ACC112 (cell line): ENCODE data around the gene DNAJB8.

ENCODE experiments used
- H2AFZ ChIP-seq: fragments of 200-600 bp; sonication (generic); one replicate; pipeline ENCODE4 v1.6.0; 2017; ENCODE audit warnings: antibody characterized with exemption, low read length; ENCODE audit not compliant: unreplicated experiment
- H3K27ac ChIP-seq: fragments of 200-600 bp; sonication (generic); 2 replicates; pipeline ENCODE4 v1.5.1; 2014; ENCODE audit warnings: low read depth, mild to moderate bottlenecking, antibody characterized with exemption, low read length, moderate library complexity
- H3K27me3 ChIP-seq: fragments of 200-600 bp; sonication (generic); 2 replicates; pipeline ENCODE4 v1.6.1; 2014; ENCODE audit warnings: mild to moderate bottlenecking, antibody characterized with exemption, low read length, moderate library complexity, mixed read lengths; ENCODE audit not compliant: insufficient read depth
- H3K36me3 ChIP-seq: fragments of 200-600 bp; sonication (generic); 2 replicates; pipeline ENCODE4 v1.6.1; 2016; ENCODE audit warnings: mild to moderate bottlenecking, antibody characterized with exemption, low read length, moderate library complexity, mixed read lengths; ENCODE audit not compliant: insufficient read depth
- H3K4me1 ChIP-seq: fragments of 200-600 bp; sonication (generic); one replicate; pipeline ENCODE4 v1.6.1; 2016; ENCODE audit warnings: low read length, mixed read lengths; ENCODE audit not compliant: insufficient read depth, unreplicated experiment, control insufficient read depth
- H3K4me3 ChIP-seq: fragments of 200-600 bp; sonication (generic); 2 replicates; pipeline ENCODE4 v1.5.1; 2014; ENCODE audit warnings: mild to moderate bottlenecking, low read depth, low read length
- H3K79me2 ChIP-seq: fragments of 200-600 bp; sonication (generic); one replicate; pipeline ENCODE4 v1.6.0; 2016; ENCODE audit warnings: low read length; ENCODE audit not compliant: control insufficient read depth, unreplicated experiment, insufficient read depth

The DNAJB8 gene

DNA sequence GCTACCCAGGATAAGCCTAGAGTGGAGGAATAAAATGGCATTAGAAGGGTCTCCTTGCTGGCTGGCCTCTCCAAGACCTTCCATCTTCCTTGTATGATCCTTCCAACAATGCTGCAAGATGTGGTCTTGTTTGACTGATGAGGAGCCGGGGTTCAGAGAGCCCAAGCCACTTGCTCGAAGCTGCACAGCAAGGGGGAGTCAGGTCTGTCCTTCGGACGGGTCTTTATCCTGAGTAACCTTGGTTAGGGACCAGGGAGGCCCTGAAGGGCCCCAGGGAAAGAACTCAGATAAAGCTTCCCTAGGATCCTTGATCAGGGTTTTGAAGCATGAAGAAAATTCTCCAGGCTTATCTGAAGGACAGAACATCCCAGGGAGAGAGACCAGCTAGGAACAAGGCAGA, 7.0 kb upstream of the DNAJB8 start:
- Histone ChIP-seq H2AFZ (no peak overlapping the region), H3K36me3 (no peaks in the 10 kb centered on the region), H3K4me1 (no peaks in the 10 kb centered on the region), H3K27me3 (peaks cover 46% of the 10 kb centered on the region), H3K4me3 (no peak overlapping the region), H3K27ac (no peak overlapping the region), H3K79me2 (no peaks in the 10 kb centered on the region)

DNA sequence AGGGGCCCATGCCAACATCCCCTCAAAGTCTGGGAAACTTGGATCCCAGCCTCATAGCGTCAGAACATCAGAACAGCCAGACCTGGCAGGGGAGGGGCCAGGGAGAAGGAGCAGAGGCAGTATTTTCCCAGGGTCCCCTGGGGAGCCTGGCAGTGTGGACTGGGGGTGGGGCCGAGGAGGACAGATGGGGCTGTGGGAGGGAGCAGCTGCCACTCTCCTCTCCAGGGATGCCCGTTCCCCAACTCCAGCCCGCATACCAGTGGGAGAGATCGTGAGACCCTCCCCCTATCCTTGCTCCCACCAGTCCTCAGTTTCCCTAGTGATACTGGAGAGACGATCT, 6.5 kb upstream of the DNAJB8 start:
- Histone ChIP-seq H3K4me3 (no peak overlapping the region), H3K27ac (no peak overlapping the region), H3K27me3 (peaks cover 51% of the 10 kb centered on the region), H3K36me3 (no peaks in the 10 kb centered on the region), H2AFZ (no peak overlapping the region), H3K79me2 (no peaks in the 10 kb centered on the region), H3K4me1 (no peaks in the 10 kb centered on the region)

DNA sequence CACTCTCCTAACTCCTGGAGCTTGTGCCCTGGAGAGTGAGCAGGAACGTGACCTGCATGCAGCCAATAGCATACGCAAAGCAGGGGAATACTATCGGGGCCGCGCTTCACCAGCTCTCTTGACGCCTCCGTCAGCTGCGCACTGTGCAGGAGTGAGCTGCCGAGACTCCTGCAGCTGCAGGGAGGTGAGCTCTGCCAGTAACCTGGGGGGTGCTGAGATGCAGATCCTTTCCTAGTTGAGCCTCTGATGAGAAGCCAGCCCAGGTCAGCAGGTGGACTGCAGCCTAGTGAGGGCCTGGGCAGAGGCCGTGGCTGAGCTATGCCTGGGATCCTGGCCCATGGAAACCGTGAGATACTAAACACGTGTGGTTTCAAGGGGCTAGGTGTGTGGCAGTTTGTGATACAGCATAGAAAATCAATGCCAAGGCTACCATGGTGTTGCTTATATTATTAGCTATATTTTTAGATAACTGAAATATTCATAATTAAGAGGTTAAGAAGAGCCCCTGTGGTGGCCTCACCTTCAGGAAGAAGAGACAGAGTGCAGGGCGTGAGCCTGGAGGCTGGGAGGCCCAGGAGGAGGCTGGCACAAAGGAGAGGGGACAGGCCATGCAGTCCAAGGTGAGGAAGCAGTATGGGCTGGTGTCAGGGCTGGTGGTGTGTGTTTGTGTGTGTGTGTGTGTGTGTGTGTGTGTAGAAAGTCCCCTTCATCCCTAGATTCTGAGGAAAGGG, 5.9 kb upstream of the DNAJB8 start:
- Histone ChIP-seq H3K36me3 (no peaks in the 10 kb centered on the region), H3K4me3 (no peak overlapping the region), H3K27ac (no peak overlapping the region), H3K79me2 (no peaks in the 10 kb centered on the region), H2AFZ (no peak overlapping the region), H3K4me1 (no peaks in the 10 kb centered on the region), H3K27me3 (peaks cover 53% of the 10 kb centered on the region)

DNA sequence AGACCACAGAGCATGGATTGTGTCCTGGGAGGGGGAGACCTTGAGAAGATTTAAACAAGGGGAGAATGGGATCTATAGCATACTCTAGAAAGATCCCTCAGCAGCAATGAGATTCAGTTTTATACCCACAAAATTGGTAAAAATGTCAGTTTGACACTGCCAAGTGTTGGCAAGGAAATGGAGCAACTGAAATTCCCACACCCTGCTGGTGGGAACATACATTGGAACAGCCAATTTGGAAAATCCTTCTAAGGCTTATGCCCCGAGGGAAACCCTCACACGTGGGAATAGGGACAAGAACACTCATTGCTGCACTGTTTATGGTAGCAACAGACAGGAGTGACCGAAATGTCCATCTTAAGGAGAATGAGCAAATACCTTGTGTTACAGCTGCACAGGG, 5.0 kb upstream of the DNAJB8 start:
- peaks cover 58% of the 10 kb centered on the region for H3K27me3 ChIP-seq
- H3K4me3 ChIP-seq, result no peak overlapping the region
- no peak overlapping the region for H2AFZ ChIP-seq
- no peak overlapping the region for H3K27ac ChIP-seq
- no peaks in the 10 kb centered on the region for H3K79me2 ChIP-seq
- H3K4me1 ChIP-seq, result no peaks in the 10 kb centered on the region
- no peaks in the 10 kb centered on the region for H3K36me3 ChIP-seq

DNA sequence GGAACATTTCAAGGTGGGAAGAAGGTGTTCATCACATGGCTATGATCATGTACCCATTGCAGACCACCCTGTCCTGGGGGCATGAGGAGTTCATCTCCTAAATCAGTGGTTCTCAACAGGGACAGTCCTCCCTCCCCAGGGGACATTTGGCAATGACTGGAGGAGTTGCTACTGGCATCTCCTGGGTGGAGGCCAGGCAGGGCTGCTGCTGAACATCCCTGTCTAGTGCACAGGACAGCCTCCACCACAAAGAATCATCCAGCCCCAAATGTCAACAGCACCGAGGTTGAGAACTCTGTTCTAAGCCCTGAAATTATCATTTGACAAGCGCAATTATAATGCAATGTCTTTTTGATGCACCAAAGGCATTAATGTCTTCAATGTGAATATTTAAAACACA, 4.4 kb upstream of the DNAJB8 start:
- no peaks in the 10 kb centered on the region for H3K79me2 ChIP-seq
- no peaks in the 10 kb centered on the region for H3K4me1 ChIP-seq
- H3K27me3 ChIP-seq, result peaks cover 64% of the 10 kb centered on the region
- no peak overlapping the region for H2AFZ ChIP-seq
- no peak overlapping the region for H3K27ac ChIP-seq
- H3K36me3 ChIP-seq, result no peaks in the 10 kb centered on the region
- H3K4me3 ChIP-seq, result no peak overlapping the region

DNA sequence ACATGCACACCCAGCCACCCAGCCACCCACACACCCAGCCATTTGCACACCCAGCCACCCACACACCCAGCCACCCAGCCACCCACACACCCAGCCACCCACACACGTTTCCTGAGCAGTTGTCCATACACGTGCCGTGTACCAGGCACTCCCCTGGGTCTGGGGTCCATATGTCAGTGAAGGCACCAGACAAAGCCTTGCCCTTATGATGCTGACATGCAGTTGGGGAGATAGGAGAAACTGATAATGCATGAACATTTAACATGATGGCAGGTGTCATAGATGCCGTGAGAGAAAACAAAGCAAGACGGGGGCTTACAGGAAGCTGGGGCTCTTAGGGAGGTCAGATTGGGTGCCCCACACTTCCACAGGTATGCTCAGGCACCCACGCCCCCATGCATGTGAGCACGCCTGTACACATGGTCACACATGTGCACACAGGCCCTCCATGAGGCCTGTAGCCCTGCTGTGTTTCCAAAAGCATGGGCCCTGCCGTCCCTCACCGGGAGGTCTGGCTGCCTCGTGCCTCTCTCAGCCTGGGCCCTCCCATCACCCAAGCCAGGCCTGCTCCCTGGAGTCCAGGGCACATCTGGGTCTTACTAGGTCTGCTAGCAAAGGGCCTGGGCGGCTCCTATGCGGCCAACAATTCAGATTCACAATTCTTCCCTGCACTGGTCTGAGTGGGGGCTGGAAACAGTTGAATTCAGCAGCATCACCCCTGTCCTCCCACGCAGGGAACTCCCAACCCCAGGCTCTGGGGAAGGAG, 3.6 kb upstream of the DNAJB8 start:
- Histone ChIP-seq H3K36me3 (no peaks in the 10 kb centered on the region), H3K27ac (no peak overlapping the region), H3K79me2 (no peaks in the 10 kb centered on the region), H2AFZ (no peak overlapping the region), H3K4me3 (no peak overlapping the region), H3K27me3 (peaks cover 72% of the 10 kb centered on the region), H3K4me1 (no peaks in the 10 kb centered on the region)

DNA sequence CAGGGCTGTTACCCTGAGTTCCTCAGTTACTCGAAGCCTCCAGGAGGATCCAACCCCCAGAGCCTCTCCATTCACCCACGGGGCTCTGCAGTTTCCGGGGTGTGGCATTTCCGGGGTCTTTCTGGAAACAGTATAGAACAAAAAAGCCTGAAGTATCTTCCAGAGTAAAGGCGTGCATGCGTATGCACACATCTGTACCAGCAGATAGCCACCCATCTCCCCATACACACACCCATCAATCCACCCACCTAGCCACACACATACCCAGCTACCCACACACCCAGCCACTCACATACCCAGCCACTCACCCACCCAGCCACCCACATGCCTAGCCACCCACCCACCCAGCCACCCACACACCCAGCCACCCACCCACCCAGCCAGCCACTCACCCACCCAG, 2.9 kb upstream of the DNAJB8 start:
- Histone ChIP-seq H2AFZ (no peak overlapping the region), H3K27ac (no peak overlapping the region), H3K36me3 (no peaks in the 10 kb centered on the region)

DNA sequence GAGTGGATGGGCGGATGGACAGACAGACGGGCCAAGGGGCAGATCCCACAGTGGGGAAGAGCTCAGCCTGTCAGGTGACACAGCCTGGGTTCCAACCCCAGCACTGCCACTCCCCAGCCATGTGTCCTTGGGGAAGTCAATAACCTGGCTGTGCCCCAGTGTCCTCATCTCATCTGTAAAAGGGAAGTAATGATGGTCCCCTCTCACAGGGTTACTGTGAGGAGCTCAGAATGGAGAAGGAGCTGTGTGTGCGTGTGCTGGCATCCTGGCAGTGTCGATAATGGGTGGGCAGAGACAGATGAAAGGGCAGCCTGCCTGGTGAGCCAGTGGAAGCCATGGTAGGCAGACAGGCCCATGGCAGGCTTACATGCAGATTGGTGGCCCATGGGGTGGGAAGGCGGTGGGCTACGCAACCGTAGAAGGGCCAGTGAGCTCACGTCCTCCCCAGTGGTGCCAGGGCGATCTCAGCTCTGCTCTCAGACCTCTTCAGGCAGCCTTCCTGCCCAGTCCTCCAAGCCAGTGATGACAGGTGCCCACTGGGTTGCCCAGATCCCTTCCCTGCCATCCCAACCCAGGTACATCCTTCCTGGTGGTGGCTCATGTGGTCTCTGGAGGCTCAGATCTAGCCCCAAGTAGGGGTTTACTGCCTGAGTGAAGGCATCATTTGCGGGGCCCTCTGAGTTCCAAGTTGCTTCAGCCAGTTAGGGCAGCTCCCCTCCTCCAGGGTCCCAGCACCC, 2.3 kb upstream of the DNAJB8 start:
- Histone ChIP-seq H3K79me2 (no peaks in the 10 kb centered on the region), H3K27me3 (peaks cover 70% of the 10 kb centered on the region), H2AFZ (no peak overlapping the region), H3K4me1 (no peaks in the 10 kb centered on the region), H3K27ac (no peak overlapping the region), H3K4me3 (no peak overlapping the region), H3K36me3 (no peaks in the 10 kb centered on the region)

More for the DNA sequence above, 2.9 kb upstream of the DNAJB8 start:
- Histone ChIP-seq H3K27me3 (peaks cover 76% of the 10 kb centered on the region), H3K79me2 (no peaks in the 10 kb centered on the region), H3K4me1 (no peaks in the 10 kb centered on the region), H3K4me3 (no peak overlapping the region)

DNA sequence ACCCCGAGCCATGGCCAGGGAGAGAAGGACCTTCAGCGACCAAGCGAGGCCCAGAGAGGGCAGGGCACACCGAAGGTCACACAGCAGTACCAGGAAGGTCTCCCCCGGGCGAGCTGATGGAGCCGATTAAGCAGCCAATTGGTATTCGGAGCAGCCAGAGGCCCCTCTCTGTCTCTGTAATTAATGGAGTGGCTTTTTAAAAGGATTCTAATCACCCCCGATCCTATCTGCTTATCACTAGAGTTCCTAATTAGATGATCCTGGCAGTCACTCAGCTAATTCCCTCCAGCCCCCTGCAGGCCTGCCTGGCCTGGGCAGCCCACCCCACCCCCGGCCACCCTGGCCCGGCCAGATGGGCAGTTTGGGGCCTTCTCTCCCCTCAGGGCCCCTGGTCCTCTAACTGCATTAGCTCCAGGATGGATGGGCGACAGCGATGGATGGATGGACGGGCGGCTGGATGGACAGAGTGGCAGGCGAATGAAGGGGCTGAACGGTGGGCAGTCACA, 1.6 kb upstream of the DNAJB8 start:
- no peak overlapping the region for H2AFZ ChIP-seq
- H3K27me3 ChIP-seq, result peaks cover 64% of the 10 kb centered on the region
- H3K27ac ChIP-seq, result no peak overlapping the region
- H3K4me3 ChIP-seq, result no peak overlapping the region
- H3K36me3 ChIP-seq, result no peaks in the 10 kb centered on the region
- H3K79me2 ChIP-seq, result no peaks in the 10 kb centered on the region
- no peaks in the 10 kb centered on the region for H3K4me1 ChIP-seq

DNA sequence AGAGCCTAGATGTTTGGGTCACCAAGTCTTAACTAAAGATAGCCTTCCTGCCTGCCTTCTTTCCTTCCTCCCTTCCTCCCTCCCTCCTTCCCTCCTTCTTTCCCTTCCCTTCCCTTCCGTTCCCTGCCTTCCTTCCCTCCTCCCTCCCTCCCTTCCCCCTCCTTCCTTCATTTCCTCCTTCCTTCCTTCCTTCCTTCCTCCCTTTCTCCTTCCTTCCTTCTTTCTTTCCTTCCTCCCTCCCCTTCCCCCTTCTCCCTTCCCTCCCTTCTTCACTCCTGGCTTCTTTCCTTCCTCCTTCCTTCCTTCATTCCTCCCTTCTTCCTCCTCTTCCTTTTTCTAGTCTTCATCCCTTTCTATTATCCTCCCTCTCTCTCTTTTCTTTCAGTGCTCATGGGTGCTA, 2.0 kb downstream of the DNAJB8 start:
- Histone ChIP-seq H3K4me3 (no peak overlapping the region), H3K36me3 (no peaks in the 10 kb centered on the region), H2AFZ (no peak overlapping the region), H3K27me3 (peaks cover 32% of the 10 kb centered on the region), H3K79me2 (no peaks in the 10 kb centered on the region), H3K27ac (no peak overlapping the region), H3K4me1 (no peaks in the 10 kb centered on the region)
